Spleen (tissue), 7 donors: ENCODE measurements around the gene AKR1C8.

Experiments used
- CTCF ChIP-seq, 11 experiments: fragments of 200-600 bp in 7 of 11; fragments of 450-650 bp in 4 of 11; sonication (generic) in 4 of 11; IDR thresholded peaks in 8 of 11; conservative IDR thresholded peaks in 3 of 11; 1 replicate in 7 of 11; 2 replicates in 4 of 11; pipeline versions ENCODE4 v1.4.0 to v1.8.0; 2016 to 2021; ENCODE audit warnings: antibody characterized with exemption in 11 of 11, inconsistent platforms in 4 of 11, mild to moderate bottlenecking in 1 of 11
- POLR2A ChIP-seq, 3 donors: fragments of 450-650 bp; IDR thresholded peaks; one replicate each; pipeline ENCODE4 v1.5.1; 2017; ENCODE audit warnings: antibody characterized with exemption in 3 of 3, mild to moderate bottlenecking in 1 of 3
- POLR2AphosphoS5 ChIP-seq, 3 donors: sonication (generic); formaldehyde crosslinking; IDR thresholded peaks; one replicate each; pipeline ENCODE4 v1.5.1; 2017; ENCODE audit warnings: antibody characterized with exemption in 3 of 3
- donor health status: DM: no; HTN: no; CAD: no; lungs with moderate emphysema.
- donor health status: DM: no; HTN: no; CAD: no.
- donor health status: DM: no; HTN: no; CAD: no.

- no peak for TF ChIP-seq CTCF (IDR thresholded peaks at IDR 0.05 in 8 of 11, conservative IDR thresholded peaks at IDR 0.05 in 3 of 11)
- no peak for TF ChIP-seq POLR2A (IDR thresholded peaks at IDR 0.05)
- TF ChIP-seq POLR2AphosphoS5 (IDR thresholded peaks at IDR 0.05) = no peak
Measured at GRCh38 chr10:5206799-5207198, 21.8 kb upstream of the AKR1C8 start.
